AG04449 (cell line): ENCODE measurements around the gene IL17RB.
A peak's percentile ranks its signal among the peaks of the same experiment; 100 is the strongest.

Source experiments
- CTCF ChIA-PET: fragments of 350-600 bp; formaldehyde crosslinking; extraction: SDS; loops from one replicate; lab custom pipeline; 2021; ENCODE audit warnings: antibody characterized with exemption; lab: Yijun Ruan, JAX
- POLR2A ChIA-PET: fragments of 400-600, 350-600 bp; formaldehyde crosslinking; extraction: SDS; loops from one replicate; lab custom pipeline; 2020; ENCODE audit warnings: antibody characterized with exemption, inconsistent platforms; lab: Yijun Ruan, JAX
- DNase-seq: peaks from one replicate; pipeline ENCODE4 v3.0.0-alpha.2; 2010; ENCODE audit warnings: low read depth, low spot score
- H3K4me3 ChIP-seq: 2 replicates; pipeline ENCODE4 v1.5.1; 2011; ENCODE audit warnings: low read depth, mild to moderate bottlenecking, control low read depth, low read length
- TF ChIP-seq, protein P1 (sequence below): IDR thresholded peaks from one replicate; pipeline ENCODE4 v1.5.1; 2011; ENCODE audit warnings: mild to moderate bottlenecking, moderate library complexity, low read length, control low read depth, inconsistent platforms; ENCODE audit not compliant: insufficient read depth; ENCODE audit errors: missing control alignments

IL17RB gene, protein sequence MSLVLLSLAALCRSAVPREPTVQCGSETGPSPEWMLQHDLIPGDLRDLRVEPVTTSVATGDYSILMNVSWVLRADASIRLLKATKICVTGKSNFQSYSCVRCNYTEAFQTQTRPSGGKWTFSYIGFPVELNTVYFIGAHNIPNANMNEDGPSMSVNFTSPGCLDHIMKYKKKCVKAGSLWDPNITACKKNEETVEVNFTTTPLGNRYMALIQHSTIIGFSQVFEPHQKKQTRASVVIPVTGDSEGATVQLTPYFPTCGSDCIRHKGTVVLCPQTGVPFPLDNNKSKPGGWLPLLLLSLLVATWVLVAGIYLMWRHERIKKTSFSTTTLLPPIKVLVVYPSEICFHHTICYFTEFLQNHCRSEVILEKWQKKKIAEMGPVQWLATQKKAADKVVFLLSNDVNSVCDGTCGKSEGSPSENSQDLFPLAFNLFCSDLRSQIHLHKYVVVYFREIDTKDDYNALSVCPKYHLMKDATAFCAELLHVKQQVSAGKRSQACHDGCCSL

DNA sequence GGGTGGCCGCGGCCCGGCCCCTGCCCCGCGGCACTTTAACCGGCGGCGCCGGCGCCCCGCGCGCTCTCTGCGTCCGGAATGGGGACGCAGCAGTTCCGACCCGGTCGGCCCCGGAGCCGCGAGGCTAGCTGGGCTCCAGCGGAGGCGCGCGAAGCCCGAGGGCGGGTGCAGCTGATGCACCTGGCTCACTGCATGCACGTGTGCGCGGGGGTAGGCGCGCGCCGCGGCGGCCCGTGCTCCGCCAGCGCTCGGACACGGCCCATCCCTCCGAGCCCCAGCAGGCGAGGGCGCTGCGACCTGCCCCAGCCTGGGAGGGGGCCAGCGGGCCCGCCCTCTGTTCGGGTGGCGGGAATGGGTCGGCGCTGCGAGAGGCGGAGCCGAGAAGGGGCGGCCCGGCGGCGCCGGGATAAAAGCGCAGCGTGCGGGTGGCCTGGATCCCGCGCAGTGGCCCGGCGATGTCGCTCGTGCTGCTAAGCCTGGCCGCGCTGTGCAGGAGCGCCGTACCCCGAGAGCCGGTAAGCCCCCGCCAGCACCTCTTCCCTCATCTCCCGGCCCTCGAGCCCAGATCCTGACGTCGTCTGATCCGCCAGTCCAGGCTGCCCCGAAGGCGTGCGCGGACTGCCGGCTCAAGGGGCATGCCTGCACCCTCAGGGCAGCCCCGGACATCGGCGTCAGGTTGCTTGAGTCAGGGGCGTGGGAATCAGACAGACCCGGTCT is at the start of gene IL17RB, which contains the start of gene CHDH:
Gene IL17RB (plus strand): TSS at position 435 of the 717 bp plus-strand sequence. CDS start 21 bp downstream, at position 456.
Gene CHDH (minus strand): TSS at position 286 of the 717 bp plus-strand sequence. CDS start 22,411 bp downstream, outside the sequence.
- TF ChIP-seq, protein P1, sequence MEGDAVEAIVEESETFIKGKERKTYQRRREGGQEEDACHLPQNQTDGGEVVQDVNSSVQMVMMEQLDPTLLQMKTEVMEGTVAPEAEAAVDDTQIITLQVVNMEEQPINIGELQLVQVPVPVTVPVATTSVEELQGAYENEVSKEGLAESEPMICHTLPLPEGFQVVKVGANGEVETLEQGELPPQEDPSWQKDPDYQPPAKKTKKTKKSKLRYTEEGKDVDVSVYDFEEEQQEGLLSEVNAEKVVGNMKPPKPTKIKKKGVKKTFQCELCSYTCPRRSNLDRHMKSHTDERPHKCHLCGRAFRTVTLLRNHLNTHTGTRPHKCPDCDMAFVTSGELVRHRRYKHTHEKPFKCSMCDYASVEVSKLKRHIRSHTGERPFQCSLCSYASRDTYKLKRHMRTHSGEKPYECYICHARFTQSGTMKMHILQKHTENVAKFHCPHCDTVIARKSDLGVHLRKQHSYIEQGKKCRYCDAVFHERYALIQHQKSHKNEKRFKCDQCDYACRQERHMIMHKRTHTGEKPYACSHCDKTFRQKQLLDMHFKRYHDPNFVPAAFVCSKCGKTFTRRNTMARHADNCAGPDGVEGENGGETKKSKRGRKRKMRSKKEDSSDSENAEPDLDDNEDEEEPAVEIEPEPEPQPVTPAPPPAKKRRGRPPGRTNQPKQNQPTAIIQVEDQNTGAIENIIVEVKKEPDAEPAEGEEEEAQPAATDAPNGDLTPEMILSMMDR = no peak
- ChIA-PET CTCF (interaction anchor here (1.2 to 2.0 kb wide), 3 partner anchors 14 to 136 kb away, joined by 3 to 4 read pairs (median 3); no protein-coding TSS in a partner anchor), POLR2A (no interaction called here)
- DNase-seq = no peak
- H3K4me3 ChIP-seq = peak within 1 kb of the TSS; percentile 50

DNA sequence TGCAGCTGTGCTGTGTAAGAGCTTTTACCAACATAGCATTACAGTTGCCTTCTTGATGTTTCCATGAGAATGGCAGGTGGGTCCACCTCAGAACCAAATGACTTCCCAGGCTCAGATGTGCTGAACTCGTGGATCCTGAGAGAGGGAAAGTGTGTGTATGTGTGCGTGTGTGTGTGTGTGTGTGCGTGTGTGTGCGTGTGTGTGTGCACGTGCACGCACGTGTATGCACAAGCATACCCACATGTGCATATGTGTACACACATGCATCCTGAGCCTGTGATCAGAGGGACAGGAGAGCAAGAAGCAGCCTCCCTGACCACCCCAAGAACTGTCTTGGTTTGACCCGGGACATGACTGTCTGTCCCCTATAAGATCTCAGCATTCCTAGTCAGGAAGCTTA is 48.2 kb upstream of the IL17RB start:
- CTCF ChIA-PET = no interaction called here
- no peak overlapping the region for H3K4me3 ChIP-seq
- no peak for DNase-seq
- TF ChIP-seq, protein P1 = no peak
- POLR2A ChIA-PET = no interaction called here

DNA sequence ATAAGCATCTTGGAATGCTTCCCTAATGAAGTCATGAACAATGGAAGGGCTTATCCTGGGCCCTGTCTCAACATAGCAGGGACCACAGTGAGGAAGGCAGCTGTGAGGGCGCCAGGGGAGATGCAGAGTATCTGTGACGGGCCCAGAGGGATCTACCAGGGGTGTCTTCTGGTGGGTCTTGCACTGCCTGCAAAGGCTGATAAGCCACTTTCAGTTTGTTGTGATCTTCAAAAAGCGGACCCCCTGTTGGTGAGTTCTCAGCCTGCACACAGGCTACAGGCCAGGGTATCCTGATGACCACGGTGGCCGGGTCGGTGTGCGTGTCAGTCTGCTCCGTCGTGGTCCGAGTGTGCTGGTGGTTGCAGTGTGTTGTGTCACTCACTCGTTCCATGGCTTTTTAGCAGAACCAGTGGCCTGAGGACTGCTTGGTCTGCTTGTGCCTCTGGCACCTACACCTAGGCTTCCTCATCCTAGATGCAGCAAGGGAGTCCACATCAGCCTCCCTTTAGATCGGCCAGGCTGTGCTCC is 47.0 kb upstream of the IL17RB start:
- TF ChIP-seq, protein P1 = no peak
- DNase-seq = no peak
- CTCF ChIA-PET = no interaction called here
- no peak overlapping the region for H3K4me3 ChIP-seq
- POLR2A ChIA-PET = no interaction called here

DNA sequence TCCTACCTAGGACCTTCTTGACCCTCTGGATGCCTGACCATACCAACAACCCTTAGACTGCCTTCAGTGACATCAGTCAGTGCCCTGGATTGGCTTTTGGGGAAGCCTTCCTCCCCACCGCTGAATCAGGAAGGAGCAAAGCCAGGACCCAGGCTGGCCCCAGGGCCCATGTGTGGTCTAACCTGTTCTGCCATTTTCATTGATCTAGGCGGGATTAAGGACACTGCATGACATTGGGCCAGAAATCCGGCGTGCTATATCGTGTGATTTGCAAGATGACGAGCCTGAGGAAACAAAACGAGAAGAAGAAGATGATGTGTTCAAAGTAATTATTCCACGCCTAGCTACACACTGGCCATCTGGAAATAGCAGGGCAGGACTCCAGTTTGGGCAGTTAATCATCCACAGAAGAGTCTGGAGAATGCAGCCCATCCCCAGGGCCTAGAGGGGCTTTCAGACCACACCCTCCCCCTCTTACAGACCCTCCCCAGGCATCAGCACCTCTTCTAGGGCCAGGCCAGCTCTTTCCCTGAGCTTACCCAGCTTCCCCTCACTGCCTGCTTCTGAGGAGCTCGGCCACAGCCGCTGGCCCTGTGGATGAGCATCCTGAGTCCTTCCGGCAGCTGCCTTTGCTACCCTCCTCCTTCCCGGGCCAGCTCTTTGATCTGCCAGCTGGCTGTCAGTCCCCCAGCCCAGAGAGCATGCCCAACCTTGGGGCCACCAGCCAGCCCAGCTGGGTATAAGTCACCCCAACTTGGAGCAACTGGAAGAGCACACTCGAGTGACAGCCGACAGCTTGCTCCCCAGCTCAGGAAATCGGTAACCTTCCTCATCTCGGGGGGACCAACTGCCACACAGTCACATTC is 46.1 kb upstream of the IL17RB start:
- CTCF ChIA-PET = no interaction called here
- TF ChIP-seq, protein P1 = no peak

DNA sequence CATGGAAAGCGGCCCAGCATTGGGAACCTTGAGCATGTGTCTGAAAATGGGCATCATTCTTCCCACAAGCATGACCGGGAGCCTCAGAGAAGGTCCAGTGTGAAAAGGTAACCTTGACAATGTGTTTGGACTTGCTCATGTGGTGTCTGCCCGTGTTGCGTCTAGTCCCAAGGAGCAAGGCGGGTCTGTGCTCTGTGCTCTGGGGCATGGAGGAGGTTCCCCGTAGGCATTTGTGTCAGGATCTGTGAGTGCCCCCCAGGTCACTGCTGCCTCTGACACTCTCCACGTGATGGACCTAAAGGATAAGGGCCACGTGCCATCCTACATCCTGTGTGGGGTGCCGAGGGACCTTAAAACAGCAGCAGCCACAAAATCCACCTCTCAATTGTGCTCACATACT is 45.0 kb upstream of the IL17RB start:
- ChIA-PET CTCF (no interaction called here), POLR2A (no interaction called here)
- no peak overlapping the region for H3K4me3 ChIP-seq
- TF ChIP-seq, protein P1 = no peak
- DNase-seq = no peak

More for the DNA sequence above, 46.1 kb upstream of the IL17RB start:
- POLR2A ChIA-PET = no interaction called here
- no peak overlapping the region for H3K4me3 ChIP-seq
- no peak for DNase-seq
